ENCODE measurements around the gene ADCY7.

Gene ADCY7

GRCh38 chr16:50359626-50360025 lies 93.3 kb downstream of the ADCY7 start:
- no peak overlapping the region for H3K4me3 ChIP-seq (replicated peaks; ENCODE audit: insufficient read depth, low read length)
- TF ChIP-seq, protein P1, sequence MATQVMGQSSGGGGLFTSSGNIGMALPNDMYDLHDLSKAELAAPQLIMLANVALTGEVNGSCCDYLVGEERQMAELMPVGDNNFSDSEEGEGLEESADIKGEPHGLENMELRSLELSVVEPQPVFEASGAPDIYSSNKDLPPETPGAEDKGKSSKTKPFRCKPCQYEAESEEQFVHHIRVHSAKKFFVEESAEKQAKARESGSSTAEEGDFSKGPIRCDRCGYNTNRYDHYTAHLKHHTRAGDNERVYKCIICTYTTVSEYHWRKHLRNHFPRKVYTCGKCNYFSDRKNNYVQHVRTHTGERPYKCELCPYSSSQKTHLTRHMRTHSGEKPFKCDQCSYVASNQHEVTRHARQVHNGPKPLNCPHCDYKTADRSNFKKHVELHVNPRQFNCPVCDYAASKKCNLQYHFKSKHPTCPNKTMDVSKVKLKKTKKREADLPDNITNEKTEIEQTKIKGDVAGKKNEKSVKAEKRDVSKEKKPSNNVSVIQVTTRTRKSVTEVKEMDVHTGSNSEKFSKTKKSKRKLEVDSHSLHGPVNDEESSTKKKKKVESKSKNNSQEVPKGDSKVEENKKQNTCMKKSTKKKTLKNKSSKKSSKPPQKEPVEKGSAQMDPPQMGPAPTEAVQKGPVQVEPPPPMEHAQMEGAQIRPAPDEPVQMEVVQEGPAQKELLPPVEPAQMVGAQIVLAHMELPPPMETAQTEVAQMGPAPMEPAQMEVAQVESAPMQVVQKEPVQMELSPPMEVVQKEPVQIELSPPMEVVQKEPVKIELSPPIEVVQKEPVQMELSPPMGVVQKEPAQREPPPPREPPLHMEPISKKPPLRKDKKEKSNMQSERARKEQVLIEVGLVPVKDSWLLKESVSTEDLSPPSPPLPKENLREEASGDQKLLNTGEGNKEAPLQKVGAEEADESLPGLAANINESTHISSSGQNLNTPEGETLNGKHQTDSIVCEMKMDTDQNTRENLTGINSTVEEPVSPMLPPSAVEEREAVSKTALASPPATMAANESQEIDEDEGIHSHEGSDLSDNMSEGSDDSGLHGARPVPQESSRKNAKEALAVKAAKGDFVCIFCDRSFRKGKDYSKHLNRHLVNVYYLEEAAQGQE (IDR thresholded peaks at IDR 0.05; ENCODE audit: insufficient replicate concordance, low read depth), result no peak
- TF ChIP-seq POLR2AphosphoS5 (IDR thresholded peaks at IDR 0.05; ENCODE audit: low read depth), result no peak
- TF ChIP-seq GABPA (IDR thresholded peaks at IDR 0.05; ENCODE audit: low read depth), result no peak
- no peak for TF ChIP-seq CTCF (IDR thresholded peaks at IDR 0.05; ENCODE audit: insufficient read depth, low read length)
- TF ChIP-seq SPI1 (IDR thresholded peaks at IDR 0.05; ENCODE audit: borderline replicate concordance, low read depth), result no peak
- no peak for DNase-seq (ENCODE audit: low read depth in 1 of 2, low spot score in 1 of 2)
- H3K27me3 ChIP-seq (ENCODE audit: insufficient read depth, poor library complexity, severe bottlenecking), result no peaks in the 10 kb centered on the region
- no peak overlapping the region for H3K27ac ChIP-seq (replicated peaks)

DNA sequence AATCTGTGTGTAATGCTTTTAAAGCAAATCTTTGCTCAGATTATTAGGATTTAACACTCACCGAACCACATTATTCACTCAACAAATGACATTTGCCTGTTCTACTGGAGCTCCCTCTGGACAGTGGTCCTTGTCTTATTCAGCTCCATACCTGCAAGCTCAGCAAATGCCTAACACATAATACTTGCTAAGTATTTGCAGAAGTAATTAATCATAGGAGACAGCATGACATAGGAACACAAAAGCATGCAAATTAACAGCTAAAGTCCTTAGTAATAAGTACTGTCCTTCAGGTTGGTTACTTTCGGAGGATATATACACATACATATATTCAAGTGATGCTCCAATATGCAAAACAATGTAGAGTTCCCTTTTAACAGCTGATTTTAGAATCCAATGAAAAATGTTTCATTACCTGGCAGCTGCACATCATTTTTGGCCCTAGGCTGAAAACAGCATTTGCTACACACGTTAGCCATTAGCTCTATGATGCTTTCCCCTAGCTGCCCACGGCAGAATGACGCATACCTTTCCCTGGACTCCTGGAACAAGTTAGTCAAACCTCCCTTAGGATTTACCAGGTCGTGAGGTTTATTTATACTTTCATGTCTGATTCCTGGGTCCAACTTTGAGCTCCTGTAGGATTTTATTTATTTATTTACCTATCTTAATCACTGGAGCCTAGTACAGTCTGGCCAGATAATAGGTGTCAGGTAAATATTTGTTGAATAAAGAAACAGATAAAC lies 93.9 kb downstream of the ADCY7 start:
- H3K27ac ChIP-seq (replicated peaks), result no peak overlapping the region
- TF ChIP-seq GABPA (IDR thresholded peaks at IDR 0.05; ENCODE audit: low read depth) (no peak), SPI1 (IDR thresholded peaks at IDR 0.05; ENCODE audit: borderline replicate concordance, low read depth) (no peak), POLR2AphosphoS5 (IDR thresholded peaks at IDR 0.05; ENCODE audit: low read depth) (no peak), CTCF (IDR thresholded peaks at IDR 0.05; ENCODE audit: insufficient read depth, low read length) (no peak)
- TF ChIP-seq, protein P1 (IDR thresholded peaks at IDR 0.05; ENCODE audit: insufficient replicate concordance, low read depth), result no peak
- DNase-seq (ENCODE audit: low read depth in 1 of 2, low spot score in 1 of 2), result no peak
- H3K4me3 ChIP-seq (replicated peaks; ENCODE audit: insufficient read depth, low read length), result no peak overlapping the region
- H3K27me3 ChIP-seq (ENCODE audit: insufficient read depth, poor library complexity, severe bottlenecking), result no peaks in the 10 kb centered on the region

GRCh38 chr16:50360779-50361178 lies 94.4 kb downstream of the ADCY7 start:
- no peak overlapping the region for H3K27ac ChIP-seq (replicated peaks)
- no peak for DNase-seq (ENCODE audit: low read depth in 1 of 2, low spot score in 1 of 2)
- TF ChIP-seq POLR2AphosphoS5 (IDR thresholded peaks at IDR 0.05; ENCODE audit: low read depth), result no peak
- TF ChIP-seq, protein P1 (IDR thresholded peaks at IDR 0.05; ENCODE audit: insufficient replicate concordance, low read depth), result no peak
- no peak for TF ChIP-seq CTCF (IDR thresholded peaks at IDR 0.05; ENCODE audit: insufficient read depth, low read length)
- no peak for TF ChIP-seq GABPA (IDR thresholded peaks at IDR 0.05; ENCODE audit: low read depth)
- TF ChIP-seq SPI1 (IDR thresholded peaks at IDR 0.05; ENCODE audit: borderline replicate concordance, low read depth), result no peak

More at GRCh38 chr16:50360779-50361178, 94.4 kb downstream of the ADCY7 start:
- Histone ChIP-seq H3K27me3 (ENCODE audit: insufficient read depth, poor library complexity, severe bottlenecking) (no peaks in the 10 kb centered on the region), H3K4me3 (replicated peaks; ENCODE audit: insufficient read depth, low read length) (no peak overlapping the region)
